K562 (cell line): Measurements from ENCODE around the gene CKAP5. TPM values are rescaled to one million over a fixed set of nuclear protein-coding genes. Genes with fewer than 3 reads are reported as not detected.
A peak's percentile ranks its signal among the peaks of the same experiment; 100 is the strongest.

Experiments
- ATAC-seq: fragments of 200-7000 bp; cut with Tn5 transposase; 3 replicates; pipeline ENCODE4 v1.9.1; 2020; ENCODE audit warnings: moderate library complexity
- BruUV-seq: library from RNA; stranded (reverse); fragments of 400-500 nt; replicated peaks from 2 replicates; lab custom pipeline; 2021; lab: Mats Ljungman, UMichigan
- CTCF ChIA-PET: fragments of 300-600 bp; formaldehyde crosslinking; extraction: SDS; loops from one replicate; lab custom pipeline; 2021; ENCODE audit warnings: low intra/inter-chr PET ratio; lab: Yijun Ruan, JAX
- POLR2A ChIA-PET: fragments of 300-600, 350-650 bp; sonication (Branson Sonifier 250); formaldehyde crosslinking; extraction: SDS; loops from one replicate; lab custom pipeline; 2021; ENCODE audit warnings: antibody characterized with exemption, inconsistent platforms; lab: Yijun Ruan, JAX
- DNase-seq, 4 experiments: peaks; one replicate each; pipeline versions ENCODE4 v3.0.0 to v3.0.0-alpha.2; 2011 to 2018; ENCODE audit warnings: low spot score in 3 of 4, mixed read lengths in 3 of 4; ENCODE audit errors: extremely low read depth in 1 of 4
- FAIRE-seq: peaks from 2 replicates; lab custom pipeline; 2011; peaks lifted over from hg19 to GRCh38; lab: Jason Lieb, UNC
- H2AFZ ChIP-seq: 2 replicates; pipeline ENCODE4 v1.6.0; 2011; ENCODE audit warnings: low read depth, low read length, control low read depth, inconsistent platforms
- H3K27ac ChIP-seq: fragments of 200-600 bp; 3 replicates; pipeline ENCODE4 v1.8.0; 2011; ENCODE audit warnings: low read depth, mild to moderate bottlenecking, control low read depth, inconsistent platforms, low read length, moderate library complexity, mixed read lengths; ENCODE audit errors: extremely low read depth
- H3K27me3 ChIP-seq, 2 experiments: fragments of 300-600 bp in 1 of 2; 2 replicates in 1 of 2; 3 replicates in 1 of 2; pipeline versions ENCODE4 v1.6.0 to v1.8.0; 2011; ENCODE audit warnings: inconsistent platforms in 2 of 2, low read length in 2 of 2, mild to moderate bottlenecking in 1 of 2, mixed read lengths in 1 of 2, moderate library complexity in 1 of 2; ENCODE audit not compliant: control insufficient read depth in 2 of 2, insufficient read depth in 2 of 2
- H3K36me3 ChIP-seq: fragments of 300-600 bp; 3 replicates; pipeline ENCODE4 v1.8.0; 2011; ENCODE audit warnings: mild to moderate bottlenecking, low read length, inconsistent platforms; ENCODE audit not compliant: control insufficient read depth, insufficient read depth
- H3K4me1 ChIP-seq, 2 experiments: fragments of 200-600 bp in 1 of 2; replicated peaks in 1 of 2; 2 replicates in 1 of 2; 3 replicates in 1 of 2; pipeline versions ENCODE4 v1.5.1 to v1.8.0; 2011; ENCODE audit warnings: inconsistent platforms in 2 of 2, low read length in 2 of 2, mild to moderate bottlenecking in 1 of 2, mixed read lengths in 1 of 2, moderate library complexity in 1 of 2; ENCODE audit not compliant: control insufficient read depth in 2 of 2, insufficient read depth in 2 of 2
- H3K4me2 ChIP-seq: 2 replicates; pipeline ENCODE4 v1.6.1; 2011; ENCODE audit warnings: low read length, control low read depth, inconsistent platforms, mixed read lengths; ENCODE audit not compliant: insufficient read depth
- H3K4me3 ChIP-seq: fragments of 200-600 bp; sonication (generic), shearing (Covaris generic); 2 replicates; pipeline ENCODE4 v1.5.1; 2016; ENCODE audit warnings: control low read depth, inconsistent platforms
- H3K79me2 ChIP-seq: fragments of 200-600 bp; 3 replicates; pipeline ENCODE4 v1.8.0; 2011; ENCODE audit warnings: low read length, inconsistent platforms; ENCODE audit not compliant: control insufficient read depth, insufficient read depth
- H3K9ac ChIP-seq, 2 experiments: 2 replicates each; pipeline versions ENCODE4 v1.6.0 to v1.6.1; 2011; ENCODE audit warnings: low read depth in 2 of 2, low read length in 2 of 2, control low read depth in 1 of 2, inconsistent platforms in 1 of 2, mild to moderate bottlenecking in 1 of 2, mixed read lengths in 1 of 2; ENCODE audit not compliant: insufficient read depth in 1 of 2
- H3K9me1 ChIP-seq: one replicate; pipeline ENCODE4 v1.6.0; 2011; ENCODE audit warnings: inconsistent platforms, mild to moderate bottlenecking, low read length, moderate library complexity; ENCODE audit not compliant: control insufficient read depth, insufficient read depth
- H3K9me3 ChIP-seq: replicated peaks from 2 replicates; pipeline ENCODE4 v1.5.1; 2011; ENCODE audit warnings: low read depth, low read length, inconsistent platforms; ENCODE audit not compliant: control insufficient read depth, insufficient read depth
- H4K20me1 ChIP-seq: replicated peaks from 2 replicates; pipeline ENCODE4 v1.6.1; 2011; ENCODE audit warnings: low read length, inconsistent platforms, mixed read lengths; ENCODE audit not compliant: control insufficient read depth, insufficient read depth
- ATF1 ChIP-seq, 2 experiments: fragments of 450-650 bp in 1 of 2; IDR thresholded peaks; 2 replicates each; pipeline ENCODE4 v1.6.1; 2016; ENCODE audit warnings: missing compliant biosample characterization in 1 of 2, missing genetic modification characterization in 1 of 2
- CBX5 ChIP-seq: IDR thresholded peaks from 2 replicates; pipeline ENCODE4 v1.6.1; 2014; ENCODE audit warnings: low read depth, borderline replicate concordance
- CSDE1 ChIP-seq, 2 experiments: fragments of 450-650 bp; IDR thresholded peaks; 2 replicates each; pipeline ENCODE4 v1.6.1; 2016; ENCODE audit warnings: mild to moderate bottlenecking in 1 of 2
- KLF1 ChIP-seq: fragments of 450-650 bp; IDR thresholded peaks from 2 replicates; pipeline ENCODE4 v1.6.1; 2016; ENCODE audit warnings: missing genetic modification characterization, missing compliant biosample characterization
- MAZ ChIP-seq, 2 experiments: fragments of 450-650 bp in 1 of 2; sonication (generic) in 1 of 2; formaldehyde crosslinking; IDR thresholded peaks in 1 of 2; conservative IDR thresholded peaks in 1 of 2; 2 replicates each; pipeline versions ENCODE4 v1.4.0 to v1.5.0; 2020; ENCODE audit warnings: mild to moderate bottlenecking in 1 of 2, missing genetic modification reagents in 1 of 2
- MEIS2 ChIP-seq: fragments of 450-650 bp; IDR thresholded peaks from 2 replicates; pipeline ENCODE4 v1.6.1; 2014; ENCODE audit warnings: mild to moderate bottlenecking; ENCODE audit not compliant: partially characterized antibody
- RHOXF2B ChIP-seq: fragments of 250-450 bp; sonication (Bioruptor Pico); conservative IDR thresholded peaks from 2 replicates; pipeline ENCODE4 v1.5.1; 2021
- SMARCA5 ChIP-seq: fragments of 450-650 bp; IDR thresholded peaks from 2 replicates; pipeline ENCODE4 v1.6.1; 2016
- TBL1XR1 ChIP-seq, 2 experiments: IDR thresholded peaks; 2 replicates each; pipeline ENCODE4 v1.6.1; 2012; ENCODE audit warnings: improper control_type of control experiment in 2 of 2, low read length in 2 of 2, mild to moderate bottlenecking in 1 of 2
- ZNF707 ChIP-seq: fragments of 250-450 bp; sonication (Bioruptor Pico); conservative IDR thresholded peaks from 2 replicates; pipeline ENCODE4 v1.8.0; 2022; ENCODE audit warnings: inconsistent platforms, mild to moderate bottlenecking, moderate library complexity
- WGBS: fragments of 100-300 bp; shearing (Covaris generic); methylation state at CpG from one replicate; pipeline ENCODE4 v1.1.6; 2016; ENCODE audit warnings: low coverage, mixed read lengths; ENCODE audit not compliant: insufficient coverage; ENCODE audit errors: missing lambda C conversion rate; 5-methylcytosine and 5-hydroxymethylcytosine counted together
- in situ Hi-C: fragments of 300-500 bp; cut with MboI; formaldehyde crosslinking; loops from 4 replicates; pipeline ENCODE4 v1.15.0; 2018; ENCODE audit warnings: inconsistent platforms, mixed read lengths
- intact Hi-C: fragments of 100-400 bp; cut with micrococcal nuclease; formaldehyde crosslinking; loops from 2 replicates; pipeline ENCODE4 v1.14.2; 2022
- polyA plus RNA-seq, 8 experiments: library from polyadenylated mRNA; depleted of rRNA in 4 of 8; stranded (reverse) in 5 of 8; unstranded in 3 of 8; fragments of >200 nt; fragmentation: Nextera tagmentation in 2 of 8; fragmentation: Illumina TruSeq in 1 of 8; extraction: Ambion mirVana in 2 of 8; extraction: Trizol in 1 of 8; gene quantifications; 2 replicates each; pipeline versions ENCODE4 v1.2.1 to v1.2.3, GENCODE V29; 2011 to 2014; ENCODE audit warnings: inconsistent platforms in 1 of 8, missing spikeins in 1 of 8
- total RNA-seq, 7 experiments: library from RNA; depleted of rRNA in 6 of 7; stranded (reverse); fragments of >200 nt in 6 of 7; fragmentation: Illumina TruSeq in 2 of 7; extraction: Trizol in 2 of 7; gene quantifications; 2 replicates each; pipeline versions ENCODE4 v1.2.1 to v1.2.3, GENCODE V29; 2011 to 2021; ENCODE audit warnings: low replicate concordance in 1 of 7
- TF ChIP-seq, protein P1 (sequence below): conservative IDR thresholded peaks from 2 replicates; pipeline ENCODE4 v1.6.1; 2011; ENCODE audit warnings: low read depth, mild to moderate bottlenecking, low read length; ENCODE audit not compliant: control insufficient read depth
- TF ChIP-seq, protein P2 (sequence below): sonication (generic); formaldehyde crosslinking; IDR thresholded peaks from 2 replicates; pipeline ENCODE4 v1.8.1; 2022; ENCODE audit warnings: missing genetic modification reagents
- TF ChIP-seq, protein P3 (sequence below): sonication (generic); formaldehyde crosslinking; IDR thresholded peaks from 2 replicates; pipeline ENCODE4 v1.8.0; 2022; ENCODE audit warnings: mild to moderate bottlenecking, missing genetic modification reagents
- TF ChIP-seq, protein P4 (sequence below): sonication (generic); formaldehyde crosslinking; IDR thresholded peaks from 2 replicates; pipeline ENCODE4 v1.8.1; 2023; ENCODE audit warnings: mild to moderate bottlenecking, missing genetic modification reagents

Gene CKAP5
- total and polyA plus RNA-seq, 9 of the 15 experiments (the other 6 are each of a cell fraction or from before 2014, with no cell fraction given), result 60.1 to 239 (median 139) TPM

DNA sequence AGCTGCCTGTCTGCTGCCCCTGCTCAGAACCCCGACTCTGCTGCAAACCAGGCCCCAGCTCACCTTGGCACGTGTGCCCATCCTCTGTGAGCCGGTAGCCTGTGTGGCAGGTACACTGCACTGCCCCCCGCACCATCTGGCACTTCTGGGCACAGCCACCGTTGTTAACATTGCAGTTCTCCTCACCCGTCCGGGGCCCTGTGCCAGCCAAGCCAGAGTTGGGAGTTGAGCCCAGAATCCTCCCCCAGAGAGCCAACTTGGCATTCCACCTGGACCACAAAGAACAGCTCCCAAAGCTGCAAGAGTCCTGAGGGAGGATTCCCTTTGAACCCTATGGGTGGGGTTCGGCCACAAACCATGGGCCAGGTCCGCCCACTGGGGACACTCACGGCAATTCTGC lies 49.7 kb upstream of the CKAP5 start:
- 13% methylated on average over 9 of the region's 10 CpGs for WGBS
- no peak overlapping the region for H2AFZ ChIP-seq
- FAIRE-seq, result no peak
- H3K36me3 ChIP-seq, result no peaks in the 10 kb centered on the region
- peaks cover 14 to 47% of the 10 kb centered on the region in 2 experiments for H3K27me3 ChIP-seq
- H3K9ac ChIP-seq, result 0 out of 4 replicates have a peak overlapping the region, but pooled peaks of 1 of the 2 experiments have one; percentile 45
- no peaks in the 10 kb centered on the region for H3K79me2 ChIP-seq
- intact Hi-C loops (no loop called here), in situ Hi-C loops (no loop called here)
- H3K4me2 ChIP-seq, result no peak overlapping the region
- ChIA-PET POLR2A (no interaction called here), CTCF (no interaction called here)
- no peak overlapping the region for H3K4me3 ChIP-seq
- no TSS peak for BruUV-seq
- H3K9me3 ChIP-seq, result no peaks in the 10 kb centered on the region
- DNase-seq, result no peak
- peaks cover 0 to 8% of the 10 kb centered on the region in 2 experiments; a peak in 2 of 5 replicates for H3K4me1 ChIP-seq
- H3K9me1 ChIP-seq, result no peaks in the 10 kb centered on the region
- no peak overlapping the region for H3K27ac ChIP-seq
- ATAC-seq, result no peak
- peaks cover 9% of the 10 kb centered on the region; the same call in 1 of the 2 replicates for H4K20me1 ChIP-seq
- TF ChIP-seq CBX5 (no peak), TBL1XR1 (IDR thresholded peaks at IDR 0.05; ENCODE audit: low read length in 2 of 2) (no peak), MEIS2 (no peak), RHOXF2B (CRISPR knock-in tag) (no peak), ZNF707 (CRISPR knock-in tag) (no peak), ATF1 (CRISPR knock-in tag; IDR thresholded peaks at IDR 0.05) (no peak), ATF1 (tag; IDR thresholded peaks at IDR 0.05) (no peak), CSDE1 (IDR thresholded peaks at IDR 0.05) (no peak), KLF1 (tag) (no peak), SMARCA5 (no peak), MAZ (CRISPR knock-in tag; conservative IDR thresholded peaks at IDR 0.05 in 1 of 2, IDR thresholded peaks at IDR 0.05 in 1 of 2) (no peak)
- TF ChIP-seq, protein P1, sequence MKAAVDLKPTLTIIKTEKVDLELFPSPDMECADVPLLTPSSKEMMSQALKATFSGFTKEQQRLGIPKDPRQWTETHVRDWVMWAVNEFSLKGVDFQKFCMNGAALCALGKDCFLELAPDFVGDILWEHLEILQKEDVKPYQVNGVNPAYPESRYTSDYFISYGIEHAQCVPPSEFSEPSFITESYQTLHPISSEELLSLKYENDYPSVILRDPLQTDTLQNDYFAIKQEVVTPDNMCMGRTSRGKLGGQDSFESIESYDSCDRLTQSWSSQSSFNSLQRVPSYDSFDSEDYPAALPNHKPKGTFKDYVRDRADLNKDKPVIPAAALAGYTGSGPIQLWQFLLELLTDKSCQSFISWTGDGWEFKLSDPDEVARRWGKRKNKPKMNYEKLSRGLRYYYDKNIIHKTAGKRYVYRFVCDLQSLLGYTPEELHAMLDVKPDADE, result no peak
- TF ChIP-seq, protein P2, sequence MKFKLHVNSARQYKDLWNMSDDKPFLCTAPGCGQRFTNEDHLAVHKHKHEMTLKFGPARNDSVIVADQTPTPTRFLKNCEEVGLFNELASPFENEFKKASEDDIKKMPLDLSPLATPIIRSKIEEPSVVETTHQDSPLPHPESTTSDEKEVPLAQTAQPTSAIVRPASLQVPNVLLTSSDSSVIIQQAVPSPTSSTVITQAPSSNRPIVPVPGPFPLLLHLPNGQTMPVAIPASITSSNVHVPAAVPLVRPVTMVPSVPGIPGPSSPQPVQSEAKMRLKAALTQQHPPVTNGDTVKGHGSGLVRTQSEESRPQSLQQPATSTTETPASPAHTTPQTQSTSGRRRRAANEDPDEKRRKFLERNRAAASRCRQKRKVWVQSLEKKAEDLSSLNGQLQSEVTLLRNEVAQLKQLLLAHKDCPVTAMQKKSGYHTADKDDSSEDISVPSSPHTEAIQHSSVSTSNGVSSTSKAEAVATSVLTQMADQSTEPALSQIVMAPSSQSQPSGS, result no peak
- TF ChIP-seq, protein P3, sequence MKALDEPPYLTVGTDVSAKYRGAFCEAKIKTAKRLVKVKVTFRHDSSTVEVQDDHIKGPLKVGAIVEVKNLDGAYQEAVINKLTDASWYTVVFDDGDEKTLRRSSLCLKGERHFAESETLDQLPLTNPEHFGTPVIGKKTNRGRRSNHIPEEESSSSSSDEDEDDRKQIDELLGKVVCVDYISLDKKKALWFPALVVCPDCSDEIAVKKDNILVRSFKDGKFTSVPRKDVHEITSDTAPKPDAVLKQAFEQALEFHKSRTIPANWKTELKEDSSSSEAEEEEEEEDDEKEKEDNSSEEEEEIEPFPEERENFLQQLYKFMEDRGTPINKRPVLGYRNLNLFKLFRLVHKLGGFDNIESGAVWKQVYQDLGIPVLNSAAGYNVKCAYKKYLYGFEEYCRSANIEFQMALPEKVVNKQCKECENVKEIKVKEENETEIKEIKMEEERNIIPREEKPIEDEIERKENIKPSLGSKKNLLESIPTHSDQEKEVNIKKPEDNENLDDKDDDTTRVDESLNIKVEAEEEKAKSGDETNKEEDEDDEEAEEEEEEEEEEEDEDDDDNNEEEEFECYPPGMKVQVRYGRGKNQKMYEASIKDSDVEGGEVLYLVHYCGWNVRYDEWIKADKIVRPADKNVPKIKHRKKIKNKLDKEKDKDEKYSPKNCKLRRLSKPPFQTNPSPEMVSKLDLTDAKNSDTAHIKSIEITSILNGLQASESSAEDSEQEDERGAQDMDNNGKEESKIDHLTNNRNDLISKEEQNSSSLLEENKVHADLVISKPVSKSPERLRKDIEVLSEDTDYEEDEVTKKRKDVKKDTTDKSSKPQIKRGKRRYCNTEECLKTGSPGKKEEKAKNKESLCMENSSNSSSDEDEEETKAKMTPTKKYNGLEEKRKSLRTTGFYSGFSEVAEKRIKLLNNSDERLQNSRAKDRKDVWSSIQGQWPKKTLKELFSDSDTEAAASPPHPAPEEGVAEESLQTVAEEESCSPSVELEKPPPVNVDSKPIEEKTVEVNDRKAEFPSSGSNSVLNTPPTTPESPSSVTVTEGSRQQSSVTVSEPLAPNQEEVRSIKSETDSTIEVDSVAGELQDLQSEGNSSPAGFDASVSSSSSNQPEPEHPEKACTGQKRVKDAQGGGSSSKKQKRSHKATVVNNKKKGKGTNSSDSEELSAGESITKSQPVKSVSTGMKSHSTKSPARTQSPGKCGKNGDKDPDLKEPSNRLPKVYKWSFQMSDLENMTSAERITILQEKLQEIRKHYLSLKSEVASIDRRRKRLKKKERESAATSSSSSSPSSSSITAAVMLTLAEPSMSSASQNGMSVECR, result no peak
- TF ChIP-seq, protein P4, sequence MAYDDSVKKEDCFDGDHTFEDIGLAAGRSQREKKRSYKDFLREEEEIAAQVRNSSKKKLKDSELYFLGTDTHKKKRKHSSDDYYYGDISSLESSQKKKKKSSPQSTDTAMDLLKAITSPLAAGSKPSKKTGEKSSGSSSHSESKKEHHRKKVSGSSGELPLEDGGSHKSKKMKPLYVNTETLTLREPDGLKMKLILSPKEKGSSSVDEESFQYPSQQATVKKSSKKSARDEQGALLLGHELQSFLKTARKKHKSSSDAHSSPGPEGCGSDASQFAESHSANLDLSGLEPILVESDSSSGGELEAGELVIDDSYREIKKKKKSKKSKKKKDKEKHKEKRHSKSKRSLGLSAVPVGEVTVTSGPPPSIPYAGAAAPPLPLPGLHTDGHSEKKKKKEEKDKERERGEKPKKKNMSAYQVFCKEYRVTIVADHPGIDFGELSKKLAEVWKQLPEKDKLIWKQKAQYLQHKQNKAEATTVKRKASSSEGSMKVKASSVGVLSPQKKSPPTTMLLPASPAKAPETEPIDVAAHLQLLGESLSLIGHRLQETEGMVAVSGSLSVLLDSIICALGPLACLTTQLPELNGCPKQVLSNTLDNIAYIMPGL (CRISPR knock-in tag), result no peak
